HEK293T (cell line): ENCODE data around the gene PFN3.

Source experiments
- ARNT ChIP-seq: fragments of 450-650 bp; IDR thresholded peaks from 2 replicates; pipeline ENCODE4 v1.6.1; 2017; ENCODE audit warnings: mild to moderate bottlenecking
- ELF4 ChIP-seq: fragments of 450-650 bp; IDR thresholded peaks from 2 replicates; pipeline ENCODE4 v1.6.1; 2017; ENCODE audit warnings: antibody characterized with exemption
- FOXA1 ChIP-seq: fragments of 450-650 bp; IDR thresholded peaks from 2 replicates; pipeline ENCODE4 v1.6.1; 2016; ENCODE audit warnings: mild to moderate bottlenecking
- HDGF ChIP-seq: fragments of 450-650 bp; IDR thresholded peaks from 2 replicates; pipeline ENCODE4 v1.6.1; 2017; ENCODE audit warnings: antibody characterized with exemption, borderline replicate concordance
- SP1 ChIP-seq: fragments of 450-650 bp; IDR thresholded peaks from 2 replicates; pipeline ENCODE4 v1.6.1; 2017
- TARDBP ChIP-seq: fragments of 450-650 bp; IDR thresholded peaks from 2 replicates; pipeline ENCODE4 v1.6.1; 2016
- TF ChIP-seq, protein P1 (sequence below): fragments of 450-650 bp; IDR thresholded peaks from 2 replicates; pipeline ENCODE4 v1.6.1; 2016

DNA sequence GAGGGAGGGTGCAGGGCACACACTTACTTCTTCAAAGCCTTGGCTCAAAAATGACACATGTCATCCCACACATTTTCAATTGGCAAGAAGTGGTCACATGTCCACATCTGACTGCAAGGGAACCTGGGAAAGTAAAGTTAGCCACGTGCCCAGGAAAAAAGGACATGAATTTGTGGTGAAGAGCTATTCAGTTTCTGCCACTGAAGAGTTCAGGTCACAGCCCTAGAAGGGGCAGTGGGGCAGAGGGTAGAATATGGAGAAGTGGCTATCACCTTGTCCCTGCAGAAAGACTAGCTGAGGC is 44.6 kb downstream of the PFN3 start:
- TF ChIP-seq FOXA1, result no peak
- TF ChIP-seq SP1, result no peak
- no peak for TF ChIP-seq TARDBP
- TF ChIP-seq HDGF, result no peak
- TF ChIP-seq ELF4, result no peak
- no peak for TF ChIP-seq ARNT
- TF ChIP-seq, protein P1, sequence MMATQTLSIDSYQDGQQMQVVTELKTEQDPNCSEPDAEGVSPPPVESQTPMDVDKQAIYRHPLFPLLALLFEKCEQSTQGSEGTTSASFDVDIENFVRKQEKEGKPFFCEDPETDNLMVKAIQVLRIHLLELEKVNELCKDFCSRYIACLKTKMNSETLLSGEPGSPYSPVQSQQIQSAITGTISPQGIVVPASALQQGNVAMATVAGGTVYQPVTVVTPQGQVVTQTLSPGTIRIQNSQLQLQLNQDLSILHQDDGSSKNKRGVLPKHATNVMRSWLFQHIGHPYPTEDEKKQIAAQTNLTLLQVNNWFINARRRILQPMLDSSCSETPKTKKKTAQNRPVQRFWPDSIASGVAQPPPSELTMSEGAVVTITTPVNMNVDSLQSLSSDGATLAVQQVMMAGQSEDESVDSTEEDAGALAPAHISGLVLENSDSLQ, result no peak
